Left hindlimb (tissue), 1 donor: ENCODE results near the gene SFXN2.
"Not testable (repeated sequence)": the region's sequence is repeated elsewhere in the genome, so short reads cannot be mapped to it uniquely, and the experiment has no call there.

Source experiments
- DNase-seq: peaks from one replicate; pipeline ENCODE4 v3.0.0-alpha.2; 2018

SFXN2 gene

GRCh38 chr10:102758240-102758932, 44.0 kb downstream of the SFXN2 start:
- DNase-seq: no peak

- not testable (repeated sequence) for DNase-seq
These were observed 44.5 kb downstream of the SFXN2 start for GRCh38 chr10:102758933-102759262.

DNA sequence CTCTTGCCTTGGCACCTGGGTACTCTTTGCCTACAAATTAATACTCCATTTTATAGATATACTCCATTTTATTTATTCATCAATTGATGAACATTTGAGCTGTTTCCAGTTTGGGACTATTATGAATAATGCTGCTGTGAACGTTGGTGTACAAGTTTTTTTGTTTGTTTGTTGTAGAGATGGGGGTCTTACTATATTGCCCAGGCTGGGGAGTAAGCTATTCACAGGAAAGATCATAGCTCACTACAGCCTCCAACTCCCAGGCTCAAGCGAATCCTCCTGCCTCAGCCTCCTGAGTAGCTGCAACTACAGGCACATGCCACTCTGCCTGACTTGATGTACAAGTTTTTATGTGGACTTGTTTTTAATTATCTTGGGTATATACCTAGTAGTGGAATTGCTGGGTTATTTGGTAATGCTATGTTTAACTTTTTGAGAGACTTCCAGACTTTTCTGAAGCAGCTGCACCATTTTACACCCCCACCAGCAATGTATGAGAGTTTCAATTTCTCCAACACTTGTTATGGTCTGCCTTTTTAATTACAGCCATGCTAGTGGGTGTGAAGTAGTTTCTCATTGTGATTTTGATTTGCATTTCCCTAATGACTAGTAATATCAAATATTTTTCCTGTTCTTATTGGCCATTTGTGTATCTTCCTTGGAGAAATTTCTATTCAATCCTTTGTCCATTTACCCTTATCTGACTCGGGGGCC, 45.2 kb downstream of the SFXN2 start:
- no peak for DNase-seq

- no peak for DNase-seq
These were observed 47.5 kb downstream of the SFXN2 start for GRCh38 chr10:102761981-102762380.

- no peak for DNase-seq
These were observed 48.1 kb downstream of the SFXN2 start for GRCh38 chr10:102762401-102763015.

DNA sequence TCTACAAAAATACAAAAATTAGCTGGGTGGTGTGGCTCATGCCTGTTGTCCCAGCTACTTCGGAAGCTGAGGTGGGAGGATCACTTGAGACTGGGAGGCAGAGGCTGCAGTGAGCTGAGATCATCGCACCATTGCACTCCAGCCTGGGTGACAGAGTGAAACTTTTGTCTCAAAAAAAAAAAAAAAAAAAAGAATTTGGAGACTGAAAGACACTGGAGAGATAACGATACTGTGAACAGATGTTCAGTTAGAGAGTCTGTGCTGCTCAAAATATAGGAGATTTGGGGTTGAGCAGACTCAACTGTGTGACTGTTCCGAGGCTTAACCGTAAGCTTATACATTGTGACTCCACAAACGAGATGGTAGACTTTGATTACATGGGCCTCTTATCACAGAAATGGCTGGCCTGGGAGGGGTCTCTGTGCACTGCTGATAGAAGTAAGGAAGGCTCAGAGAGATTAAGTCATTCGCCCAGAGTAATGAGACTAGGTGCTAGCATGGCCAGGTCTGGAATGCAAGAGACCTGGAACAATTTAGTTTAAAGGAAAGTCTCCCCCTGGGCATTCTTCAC, 48.7 kb downstream of the SFXN2 start:
- DNase-seq: no peak

DNA sequence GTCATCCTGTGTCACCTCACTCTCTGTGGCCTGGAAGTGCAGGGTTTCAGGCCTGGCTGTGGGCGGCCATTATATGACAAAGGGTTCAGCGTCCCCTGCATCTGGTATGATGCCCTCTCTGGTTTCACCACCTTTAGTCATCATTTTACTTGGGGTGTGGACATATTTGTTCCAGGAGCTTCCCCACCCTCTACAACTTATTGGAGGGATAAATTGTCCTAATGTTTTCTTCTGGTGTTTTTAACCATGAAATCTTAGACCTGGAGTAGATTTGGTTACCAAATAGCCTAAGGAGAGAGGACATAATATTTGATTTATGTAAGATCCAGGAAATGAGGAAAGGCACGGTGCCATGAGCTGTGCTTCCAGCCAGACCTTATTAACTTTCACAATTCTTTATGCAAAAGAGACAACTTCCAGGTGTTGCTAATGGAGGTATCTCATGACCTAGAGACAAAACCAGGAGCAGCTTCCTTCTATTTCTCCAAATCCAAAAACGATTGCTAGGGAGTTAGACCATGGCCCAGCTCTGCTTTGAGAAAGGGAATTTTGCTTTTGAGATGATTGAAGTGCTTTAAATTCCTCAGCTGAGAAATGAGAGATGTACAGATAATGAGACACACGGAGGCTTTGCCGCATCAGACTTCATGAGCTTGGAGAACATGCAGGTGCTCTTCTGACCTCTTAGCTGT, 50.2 kb downstream of the SFXN2 start:
- no peak for DNase-seq

DNA sequence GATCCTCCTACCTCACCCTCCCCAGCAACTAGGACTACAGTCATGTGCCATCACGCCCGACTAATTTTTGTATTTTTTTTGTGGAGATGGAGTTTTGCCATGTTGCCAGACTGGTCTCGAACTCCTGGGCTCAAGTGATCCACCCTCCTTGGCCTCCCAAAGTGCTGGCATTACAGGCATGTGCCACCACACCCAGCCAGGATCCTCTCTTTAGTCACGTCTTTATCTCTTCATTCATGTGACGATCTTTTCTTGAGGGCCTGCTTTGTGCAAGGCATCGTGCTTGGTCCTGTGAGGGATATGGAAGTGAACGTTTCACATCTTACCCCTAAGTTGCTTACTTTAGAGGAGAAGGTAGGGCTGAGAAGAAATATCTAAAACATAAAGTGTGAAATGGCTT, 50.9 kb downstream of the SFXN2 start:
- no peak for DNase-seq

GRCh38 chr10:102767428-102768160, 53.2 kb downstream of the SFXN2 start:
- no peak for DNase-seq

- no peak for DNase-seq
These were observed 55.1 kb downstream of the SFXN2 start for GRCh38 chr10:102769375-102770107.

DNA sequence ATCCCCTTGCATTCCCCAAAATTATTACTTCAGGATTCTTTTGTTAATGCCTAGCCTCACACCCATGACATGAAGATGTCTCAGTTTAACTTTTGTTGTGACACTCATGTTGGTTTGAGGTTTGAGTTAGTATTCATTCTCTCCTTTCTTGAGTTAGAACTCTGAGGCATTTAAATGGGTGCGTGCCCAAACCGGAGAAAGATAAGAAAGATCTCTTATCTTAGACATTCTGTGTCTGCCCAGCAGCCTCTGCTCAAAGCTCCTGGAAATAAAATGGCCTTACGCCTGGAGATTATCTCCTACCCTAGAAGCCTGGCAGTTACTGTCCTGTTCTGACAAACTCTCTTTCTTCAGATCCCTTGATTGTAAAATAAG, 55.7 kb downstream of the SFXN2 start:
- DNase-seq: no peak

DNA sequence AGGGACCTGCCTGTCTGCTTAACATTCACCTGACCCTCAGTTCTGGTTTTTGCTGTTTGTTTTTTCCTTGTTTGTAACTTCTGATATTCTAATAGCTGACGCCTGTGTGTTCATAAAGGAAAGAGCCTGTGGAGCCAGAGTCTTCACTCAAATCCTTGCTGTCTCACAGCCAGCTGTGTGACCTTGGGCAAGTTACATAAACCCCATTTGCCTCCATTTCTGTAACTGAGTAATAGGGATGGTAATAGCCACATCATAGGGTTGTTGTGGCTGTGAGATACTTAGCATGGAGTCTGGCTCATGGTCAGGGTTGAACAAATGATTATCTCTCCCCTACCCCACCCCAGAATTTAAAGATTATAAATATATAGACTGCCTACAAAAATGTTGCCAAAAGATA, 56.4 kb downstream of the SFXN2 start:
- DNase-seq: no peak

- no peak for DNase-seq
These were observed 58.9 kb downstream of the SFXN2 start for GRCh38 chr10:102773320-102773719.

GRCh38 chr10:102773986-102774385, 59.5 kb downstream of the SFXN2 start:
- peak; percentile 61 for DNase-seq

DNA sequence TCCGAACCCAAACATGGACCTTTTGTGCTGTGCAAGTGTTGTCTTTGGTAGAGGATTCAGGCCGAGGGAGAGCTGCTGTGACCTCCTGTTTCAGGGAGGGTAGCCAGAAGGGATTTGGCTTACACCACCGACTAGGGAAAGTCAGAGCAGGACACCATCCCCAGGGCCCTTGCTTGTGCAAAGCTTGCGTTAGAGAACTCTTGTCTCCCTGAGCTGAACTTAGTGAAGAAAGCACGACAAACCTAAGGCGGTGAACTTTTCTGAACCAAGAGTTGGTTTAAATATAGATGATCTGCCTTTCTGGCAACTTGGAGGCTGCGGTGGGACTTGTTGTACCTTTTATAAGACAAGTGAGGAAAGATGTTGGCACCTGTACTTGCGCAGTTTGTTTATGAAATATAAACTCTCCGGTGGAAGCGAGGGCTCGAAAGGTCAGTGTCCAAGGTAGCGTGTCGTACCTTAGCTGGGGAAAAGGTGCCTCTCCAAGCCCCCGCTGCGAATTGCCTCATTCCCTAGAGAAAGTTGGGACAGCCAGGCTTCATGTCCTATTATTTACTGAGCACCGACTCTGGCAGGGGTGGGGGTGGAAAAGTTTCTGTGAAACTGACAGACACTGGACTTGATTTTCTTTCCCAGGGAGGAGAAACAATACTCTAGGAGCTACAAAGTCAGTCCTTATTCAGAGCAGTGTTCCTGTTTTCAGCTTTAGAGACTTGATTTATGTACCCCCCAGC, 60.9 kb downstream of the SFXN2 start:
- no peak for DNase-seq

DNA sequence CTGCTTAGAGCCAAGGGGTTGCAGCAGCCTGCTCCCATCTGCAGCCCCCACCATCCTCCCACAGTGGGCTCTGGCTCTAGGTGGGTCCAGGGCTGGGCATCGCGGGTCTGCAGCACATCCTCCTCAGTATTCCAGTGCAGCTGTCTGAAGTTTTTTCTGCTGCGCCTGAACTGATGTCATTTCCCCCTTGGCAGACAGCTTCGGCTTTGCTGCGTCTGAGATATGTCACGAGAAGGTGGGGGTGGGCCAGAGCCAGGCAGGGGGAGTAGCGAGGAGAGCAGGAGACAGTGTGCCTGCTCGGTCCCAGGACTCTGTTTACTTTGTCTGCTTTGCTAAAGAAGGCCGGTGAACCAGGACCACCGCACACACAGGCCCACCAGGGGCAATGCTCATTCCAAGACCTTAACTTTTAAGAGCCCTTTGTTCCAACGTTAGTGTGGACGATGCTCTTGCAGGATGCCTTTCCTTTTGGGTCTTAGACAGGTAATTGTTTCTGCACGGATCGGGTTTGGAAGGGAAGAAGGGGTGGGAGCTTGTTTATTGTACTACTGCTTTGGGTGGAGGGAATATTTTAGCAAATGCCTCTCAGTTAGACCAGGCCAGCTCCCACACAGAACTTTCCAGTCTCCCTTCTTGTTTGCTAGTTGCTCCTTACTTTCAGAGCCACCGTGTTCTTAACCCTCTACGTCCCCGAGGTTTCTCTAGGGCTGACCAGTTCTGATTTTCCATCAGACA, 61.7 kb downstream of the SFXN2 start:
- DNase-seq: peak; percentile 92

- DNase-seq: peak; percentile 93
These were observed 62.5 kb downstream of the SFXN2 start for GRCh38 chr10:102776779-102777456.

GRCh38 chr10:102777711-102778453, 63.4 kb downstream of the SFXN2 start:
- DNase-seq: peak; percentile 56

DNA sequence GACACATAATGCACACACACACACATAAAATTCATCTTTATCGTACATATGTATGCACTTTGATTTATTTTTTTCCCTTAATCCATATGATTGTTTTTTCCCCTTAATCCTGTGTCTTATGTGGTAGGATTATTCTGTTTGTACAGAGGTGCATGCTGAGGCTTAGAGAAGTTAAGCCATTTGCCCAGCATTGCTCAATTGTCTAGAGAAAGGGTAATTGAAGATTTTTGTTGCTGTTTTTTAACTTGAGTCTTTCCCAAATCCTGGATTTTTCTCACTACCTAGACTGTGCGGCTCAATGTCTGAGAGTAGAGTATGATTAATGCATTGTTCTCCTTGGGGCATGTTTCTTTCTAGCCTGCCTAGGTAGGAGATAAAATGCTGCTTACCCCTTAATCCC, 64.3 kb downstream of the SFXN2 start:
- no peak for DNase-seq
